SK-N-SH (cell line): ENCODE results near the gene RAB26. TPM values are rescaled to one million over a fixed set of nuclear protein-coding genes. Genes with fewer than 3 reads are reported as not detected.

Experiments
- CTCF ChIA-PET: fragments of 300-600, 350-600 bp; formaldehyde crosslinking; extraction: SDS; loops from one replicate; lab custom pipeline; 2021; lab: Yijun Ruan, JAX
- POLR2A ChIA-PET: fragments of 350-600 bp; sonication (Branson Sonifier 250); formaldehyde crosslinking; extraction: SDS; loops from one replicate; lab custom pipeline; 2020; ENCODE audit warnings: antibody characterized with exemption, inconsistent platforms; lab: Yijun Ruan, JAX
- DNase-seq: peaks from one replicate; pipeline ENCODE4 v3.0.0; 2012
- H2AFZ ChIP-seq: fragments of 200-600 bp; sonication (generic); 2 replicates; pipeline ENCODE4 v1.8.1; 2016; ENCODE audit warnings: antibody characterized with exemption, mild to moderate bottlenecking, low read depth
- H3F3A ChIP-seq: fragments of 200-600 bp; sonication (generic); replicated peaks from 2 replicates; pipeline ENCODE3; 2016; ENCODE audit warnings: antibody characterized with exemption, mild to moderate bottlenecking; ENCODE audit not compliant: insufficient read depth
- H3K27ac ChIP-seq, 2 experiments: fragments of 200-500 bp in 1 of 2; fragments of 200-600 bp in 1 of 2; sonication (Bioruptor generic) in 1 of 2; sonication (generic), shearing (Covaris generic) in 1 of 2; 2 replicates each; pipeline versions ENCODE4 v1.5.1 to v1.6.1; 2014 to 2016; ENCODE audit warnings: low read depth in 2 of 2, inconsistent platforms in 1 of 2, low read length in 1 of 2, mild to moderate bottlenecking in 1 of 2, mixed read lengths in 1 of 2
- H3K27me3 ChIP-seq: fragments of 200-600 bp; sonication (generic), shearing (Covaris generic); 2 replicates; pipeline ENCODE4 v1.6.1; 2016; ENCODE audit warnings: mixed run types; ENCODE audit not compliant: insufficient read depth
- H3K36me3 ChIP-seq, 2 experiments: fragments of 200-500 bp in 1 of 2; fragments of 200-600 bp in 1 of 2; sonication (Bioruptor generic) in 1 of 2; sonication (generic) in 1 of 2; replicated peaks in 1 of 2; 2 replicates each; pipeline versions ENCODE3 to v1.5.1; 2014 to 2016; ENCODE audit warnings: low read length in 1 of 2, mild to moderate bottlenecking in 1 of 2; ENCODE audit not compliant: insufficient read depth in 2 of 2, control insufficient read depth in 1 of 2
- H3K4me1 ChIP-seq, 2 experiments: fragments of 200-500 bp in 1 of 2; fragments of 200-600 bp in 1 of 2; sonication (Bioruptor generic) in 1 of 2; sonication (generic), shearing (Covaris generic) in 1 of 2; 2 replicates each; pipeline versions ENCODE4 v1.5.1 to v1.6.1; 2014 to 2016; ENCODE audit warnings: low read depth in 1 of 2, low read length in 1 of 2, mixed run types in 1 of 2; ENCODE audit not compliant: insufficient read depth in 2 of 2, control insufficient read depth in 1 of 2
- H3K4me2 ChIP-seq: fragments of 200-600 bp; sonication (generic), shearing (Covaris generic); 2 replicates; pipeline ENCODE4 v1.6.1; 2017; ENCODE audit warnings: mixed run types
- H3K4me3 ChIP-seq, 2 experiments: fragments of 200-500 bp in 1 of 2; fragments of 200-600 bp in 1 of 2; sonication (Bioruptor generic) in 1 of 2; sonication (generic), shearing (Covaris generic) in 1 of 2; 2 replicates each; pipeline versions ENCODE4 v1.5.1 to v1.8.1; 2014 to 2016; ENCODE audit warnings: low read depth in 2 of 2, inconsistent platforms in 1 of 2, low read length in 1 of 2, mild to moderate bottlenecking in 1 of 2, mixed read lengths in 1 of 2, moderate library complexity in 1 of 2
- H3K79me2 ChIP-seq: fragments of 200-600 bp; sonication (generic); 2 replicates; pipeline ENCODE4 v1.8.1; 2017; ENCODE audit warnings: mild to moderate bottlenecking; ENCODE audit not compliant: insufficient read depth
- H3K9ac ChIP-seq: fragments of 200-600 bp; sonication (generic); 2 replicates; pipeline ENCODE4 v1.6.1; 2017; ENCODE audit warnings: mixed run types
- H3K9me2 ChIP-seq: fragments of 200-600 bp; sonication (generic); 2 replicates; pipeline ENCODE4 v1.6.1; 2017; ENCODE audit warnings: mixed run types
- H3K9me3 ChIP-seq: fragments of 200-600 bp; sonication (generic); 2 replicates; pipeline ENCODE4 v1.6.1; 2017; ENCODE audit warnings: mixed run types, mild to moderate bottlenecking, moderate library complexity
- H4K20me1 ChIP-seq: fragments of 200-600 bp; sonication (generic); 2 replicates; pipeline ENCODE4 v1.6.1; 2017; ENCODE audit warnings: mild to moderate bottlenecking, mixed run types; ENCODE audit not compliant: insufficient read depth
- ELF1 ChIP-seq: IDR thresholded peaks from 2 replicates; pipeline ENCODE4 v1.4.0; 2012
- EP300 ChIP-seq, 2 experiments: IDR thresholded peaks; 2 replicates each; pipeline versions ENCODE4 v1.4.0 to v1.6.1; 2012; ENCODE audit warnings: borderline replicate concordance in 1 of 2, low read depth in 1 of 2, low read length in 1 of 2
- EZH2phosphoT487 ChIP-seq: fragments of 200-600 bp; sonication (generic); IDR thresholded peaks from 2 replicates; pipeline ENCODE4 v1.6.1; 2017; ENCODE audit warnings: low read depth, mixed run types, mild to moderate bottlenecking, antibody characterized with exemption, moderate library complexity, borderline replicate concordance
- FOSL2 ChIP-seq: IDR thresholded peaks from 2 replicates; pipeline ENCODE4 v1.4.0; 2012; ENCODE audit warnings: low read depth, mild to moderate bottlenecking, moderate library complexity, borderline replicate concordance
- GATA2 ChIP-seq: sonication (generic); formaldehyde crosslinking; IDR thresholded peaks from 2 replicates; pipeline ENCODE4 v1.5.0; 2020; ENCODE audit warnings: mild to moderate bottlenecking, missing genetic modification reagents
- IRF3 ChIP-seq: fragments of 150-350 bp; IDR thresholded peaks from 2 replicates; pipeline ENCODE4 v1.6.1; 2016; ENCODE audit warnings: mild to moderate bottlenecking, low read depth, low read length
- JUND ChIP-seq: IDR thresholded peaks from 2 replicates; pipeline ENCODE4 v1.4.0; 2012
- MXI1 ChIP-seq: IDR thresholded peaks from 2 replicates; pipeline ENCODE4 v1.6.1; 2012; ENCODE audit warnings: mild to moderate bottlenecking, low read depth, low read length, improper control_type of control experiment
- NFIC ChIP-seq: IDR thresholded peaks from 2 replicates; pipeline ENCODE4 v1.4.0; 2012; ENCODE audit warnings: borderline replicate concordance
- NRF1 ChIP-seq: IDR thresholded peaks from 2 replicates; pipeline ENCODE4 v1.6.1; 2012; ENCODE audit warnings: low read depth, mild to moderate bottlenecking, low read length
- POLR2AphosphoS5 ChIP-seq: IDR thresholded peaks from 2 replicates; pipeline ENCODE4 v1.6.1; 2012; ENCODE audit warnings: low read depth, low read length
- RCOR1 ChIP-seq: fragments of 150-350 bp; IDR thresholded peaks from 2 replicates; pipeline ENCODE4 v1.6.1; 2017; ENCODE audit warnings: antibody characterized with exemption, low read length
- SMC3 ChIP-seq: IDR thresholded peaks from 2 replicates; pipeline ENCODE4 v1.6.1; 2012; ENCODE audit warnings: low read depth, low read length, improper control_type of control experiment
- TAF1 ChIP-seq: IDR thresholded peaks from 2 replicates; pipeline ENCODE4 v1.6.1; 2012; ENCODE audit warnings: low read depth, mild to moderate bottlenecking, low read length, moderate library complexity, borderline replicate concordance
- TCF12 ChIP-seq: IDR thresholded peaks from 2 replicates; pipeline ENCODE4 v1.4.0; 2012
- WGBS: methylation state at CpG from one replicate; pipeline ENCODE4 v1.1.6; 2017; ENCODE audit warnings: low lambda C conversion rate; 5-methylcytosine and 5-hydroxymethylcytosine counted together
- polyA plus RNA-seq, 3 experiments: library from polyadenylated mRNA; depleted of rRNA; stranded (reverse); fragments of >200 nt; gene quantifications; 2 replicates each; pipeline ENCODE4 v1.2.3, GENCODE V29; 2012
- TF ChIP-seq, protein P1 (sequence below): IDR thresholded peaks from 2 replicates; pipeline ENCODE4 v1.4.0; 2012; ENCODE audit warnings: low read depth
- TF ChIP-seq, protein P2 (sequence below): IDR thresholded peaks from 2 replicates; pipeline ENCODE4 v1.4.0; 2012; ENCODE audit warnings: low read depth, borderline replicate concordance
- TF ChIP-seq, protein P3 (sequence below): IDR thresholded peaks from 2 replicates; pipeline ENCODE4; 2012
- TF ChIP-seq, protein P4 (sequence below): fragments of 150-350 bp; IDR thresholded peaks from 2 replicates; pipeline ENCODE4 v1.6.1; 2017; ENCODE audit warnings: antibody characterized with exemption, low read length, low read depth, borderline replicate concordance

Gene RAB26
- polyA plus RNA-seq, 1 of the 3 experiments (the other 2 are of a cell fraction): 14.3 TPM

DNA sequence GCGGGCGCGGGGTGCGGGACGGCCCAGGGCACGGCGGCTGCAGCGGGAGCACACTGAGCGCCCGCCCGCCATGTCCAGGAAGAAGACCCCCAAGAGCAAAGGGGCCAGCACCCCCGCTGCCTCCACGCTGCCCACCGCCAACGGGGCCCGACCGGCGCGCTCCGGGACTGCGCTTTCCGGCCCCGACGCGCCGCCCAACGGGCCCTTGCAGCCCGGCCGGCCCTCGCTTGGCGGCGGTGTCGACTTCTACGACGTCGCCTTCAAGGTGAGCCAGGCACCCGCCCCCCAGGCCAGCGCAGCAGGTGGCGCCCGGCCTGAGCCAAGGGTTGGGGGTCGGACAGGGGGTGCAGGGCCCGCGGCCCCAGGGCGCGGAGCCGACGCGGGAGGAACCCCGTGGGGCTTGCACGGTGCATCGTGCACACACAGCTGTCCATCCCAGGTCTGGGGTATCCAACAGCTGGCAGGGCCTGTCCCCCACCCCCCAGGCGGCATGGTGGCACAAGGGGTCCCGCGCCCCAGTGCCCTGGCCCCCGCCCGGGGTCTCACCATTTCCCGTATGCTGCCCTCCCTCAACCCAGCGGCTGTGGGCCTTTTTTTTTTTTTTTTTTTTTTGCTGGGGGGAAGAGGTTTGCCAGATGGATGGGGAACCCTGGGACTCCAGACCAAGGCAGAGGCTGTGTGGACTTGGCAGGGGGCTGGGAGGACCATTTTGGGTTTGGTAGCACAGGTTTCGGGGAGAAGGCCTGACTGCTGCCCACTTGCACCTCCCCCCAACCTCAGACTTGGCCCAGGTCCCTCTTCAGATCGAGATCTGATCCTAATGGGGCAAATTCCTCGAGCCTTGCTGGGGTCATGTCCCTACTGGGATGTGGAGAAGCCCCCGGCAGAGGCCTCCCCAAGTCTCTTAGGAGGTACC, 547 bp downstream of the RAB26 start:
- Histone ChIP-seq H3K4me1 (peaks cover 41 to 70% of the 10 kb centered on the region in 2 experiments; a peak in 3 of 4 replicates), H3K9me3 (no peaks in the 10 kb centered on the region), H3K27me3 (no peaks in the 10 kb centered on the region), H3K4me2 (peak overlapping the region; percentile 96), H3K36me3 (peaks cover 17 to 26% of the 10 kb centered on the region in 2 experiments), H3K4me3 (peak overlapping the region; percentile 50 to 60), H3K79me2 (peaks cover 47% of the 10 kb centered on the region), H3K9me2 (no peaks in the 10 kb centered on the region), H3K27ac (peak overlapping the region; percentile 29 to 77; a peak in 3 of 4 replicates), H4K20me1 (peaks cover 72% of the 10 kb centered on the region), H3F3A (peaks cover 43% of the 10 kb centered on the region), H2AFZ (no peak overlapping the region), H3K9ac (peak overlapping the region; percentile 18; the same call in 1 of the 2 replicates)
- TF ChIP-seq, protein P1, sequence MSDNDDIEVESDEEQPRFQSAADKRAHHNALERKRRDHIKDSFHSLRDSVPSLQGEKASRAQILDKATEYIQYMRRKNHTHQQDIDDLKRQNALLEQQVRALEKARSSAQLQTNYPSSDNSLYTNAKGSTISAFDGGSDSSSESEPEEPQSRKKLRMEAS: 0 out of 2 replicates have a peak, but pooled peaks have one; percentile 21
- TF ChIP-seq, protein P2, sequence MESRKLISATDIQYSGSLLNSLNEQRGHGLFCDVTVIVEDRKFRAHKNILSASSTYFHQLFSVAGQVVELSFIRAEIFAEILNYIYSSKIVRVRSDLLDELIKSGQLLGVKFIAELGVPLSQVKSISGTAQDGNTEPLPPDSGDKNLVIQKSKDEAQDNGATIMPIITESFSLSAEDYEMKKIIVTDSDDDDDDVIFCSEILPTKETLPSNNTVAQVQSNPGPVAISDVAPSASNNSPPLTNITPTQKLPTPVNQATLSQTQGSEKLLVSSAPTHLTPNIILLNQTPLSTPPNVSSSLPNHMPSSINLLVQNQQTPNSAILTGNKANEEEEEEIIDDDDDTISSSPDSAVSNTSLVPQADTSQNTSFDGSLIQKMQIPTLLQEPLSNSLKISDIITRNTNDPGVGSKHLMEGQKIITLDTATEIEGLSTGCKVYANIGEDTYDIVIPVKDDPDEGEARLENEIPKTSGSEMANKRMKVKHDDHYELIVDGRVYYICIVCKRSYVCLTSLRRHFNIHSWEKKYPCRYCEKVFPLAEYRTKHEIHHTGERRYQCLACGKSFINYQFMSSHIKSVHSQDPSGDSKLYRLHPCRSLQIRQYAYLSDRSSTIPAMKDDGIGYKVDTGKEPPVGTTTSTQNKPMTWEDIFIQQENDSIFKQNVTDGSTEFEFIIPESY: no peak
- TF ChIP-seq EP300 (IDR thresholded peaks at IDR 0.05; ENCODE audit: borderline replicate concordance in 1 of 2, low read depth in 1 of 2, low read length in 1 of 2) (no peak), EZH2phosphoT487 (no peak), RCOR1 (no peak), MXI1 (peak; percentile 2; the same call in 1 of the 2 replicates), JUND (no peak; the same call in 1 of the 2 replicates), NRF1 (no peak), POLR2AphosphoS5 (no peak), FOSL2 (no peak), TAF1 (no peak), SMC3 (no peak), NFIC (no peak), IRF3 (no peak), ELF1 (no peak), GATA2 (no peak), TCF12 (no peak)
- TF ChIP-seq, protein P3, sequence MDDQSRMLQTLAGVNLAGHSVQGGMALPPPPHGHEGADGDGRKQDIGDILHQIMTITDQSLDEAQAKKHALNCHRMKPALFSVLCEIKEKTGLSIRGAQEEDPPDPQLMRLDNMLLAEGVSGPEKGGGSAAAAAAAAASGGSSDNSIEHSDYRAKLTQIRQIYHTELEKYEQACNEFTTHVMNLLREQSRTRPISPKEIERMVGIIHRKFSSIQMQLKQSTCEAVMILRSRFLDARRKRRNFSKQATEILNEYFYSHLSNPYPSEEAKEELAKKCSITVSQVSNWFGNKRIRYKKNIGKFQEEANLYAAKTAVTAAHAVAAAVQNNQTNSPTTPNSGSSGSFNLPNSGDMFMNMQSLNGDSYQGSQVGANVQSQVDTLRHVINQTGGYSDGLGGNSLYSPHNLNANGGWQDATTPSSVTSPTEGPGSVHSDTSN: peak; percentile 18
- TF ChIP-seq, protein P4, sequence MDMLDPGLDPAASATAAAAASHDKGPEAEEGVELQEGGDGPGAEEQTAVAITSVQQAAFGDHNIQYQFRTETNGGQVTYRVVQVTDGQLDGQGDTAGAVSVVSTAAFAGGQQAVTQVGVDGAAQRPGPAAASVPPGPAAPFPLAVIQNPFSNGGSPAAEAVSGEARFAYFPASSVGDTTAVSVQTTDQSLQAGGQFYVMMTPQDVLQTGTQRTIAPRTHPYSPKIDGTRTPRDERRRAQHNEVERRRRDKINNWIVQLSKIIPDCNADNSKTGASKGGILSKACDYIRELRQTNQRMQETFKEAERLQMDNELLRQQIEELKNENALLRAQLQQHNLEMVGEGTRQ: no peak
- POLR2A ChIA-PET: interaction anchor here (0.7 to 1.4 kb wide), 2 partner anchors 24 to 133 kb away, joined by 4 to 5 read pairs; no protein-coding TSS in a partner anchor
- CTCF ChIA-PET: interaction anchor here (1.3 to 6.9 kb wide), 4 partner anchors 9 to 126 kb away, joined by 3 to 55 read pairs (median 30); no protein-coding TSS in a partner anchor
- 15% methylated on average over 5 of the region's 62 CpGs for WGBS
- peak; percentile 61 for DNase-seq
